22Rv1 (cell line): ENCODE measurements around the gene ERN2.

Source experiments
- H3K27ac ChIP-seq: fragments of 450-650 bp; 2 replicates; pipeline ENCODE4 v1.5.1; 2017
- ZFX ChIP-seq: fragments of 450-650 bp; IDR thresholded peaks from 2 replicates; pipeline ENCODE4 v1.6.1; 2017; ENCODE audit warnings: antibody characterized with exemption, borderline replicate concordance
- TF ChIP-seq, protein P1 (sequence below): fragments of 450-650 bp; IDR thresholded peaks from 2 replicates; pipeline ENCODE4 v1.5.1; 2017; ENCODE audit warnings: mild to moderate bottlenecking

The ERN2 gene

DNA sequence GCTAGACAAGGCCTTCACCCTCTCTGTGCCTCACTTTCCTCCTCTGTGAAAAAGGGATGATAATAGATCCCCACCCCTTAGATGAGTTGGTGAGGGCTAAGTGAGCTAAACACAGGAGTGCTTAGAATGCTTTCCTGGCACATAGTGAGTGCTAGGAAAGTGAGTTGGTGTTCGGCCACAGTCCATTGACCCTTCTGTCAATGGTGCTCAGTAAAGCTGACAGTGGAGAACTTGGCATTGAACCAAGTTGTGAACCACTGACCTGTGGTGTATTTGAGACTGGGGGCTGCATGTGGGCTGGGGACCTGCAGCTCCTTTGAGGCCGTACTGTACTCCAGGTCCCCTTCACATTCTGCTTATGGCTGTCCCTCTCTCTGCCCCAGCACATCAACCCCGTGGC lies 29.5 kb downstream of the ERN2 start:
- TF ChIP-seq ZFX = no peak
- TF ChIP-seq, protein P1, sequence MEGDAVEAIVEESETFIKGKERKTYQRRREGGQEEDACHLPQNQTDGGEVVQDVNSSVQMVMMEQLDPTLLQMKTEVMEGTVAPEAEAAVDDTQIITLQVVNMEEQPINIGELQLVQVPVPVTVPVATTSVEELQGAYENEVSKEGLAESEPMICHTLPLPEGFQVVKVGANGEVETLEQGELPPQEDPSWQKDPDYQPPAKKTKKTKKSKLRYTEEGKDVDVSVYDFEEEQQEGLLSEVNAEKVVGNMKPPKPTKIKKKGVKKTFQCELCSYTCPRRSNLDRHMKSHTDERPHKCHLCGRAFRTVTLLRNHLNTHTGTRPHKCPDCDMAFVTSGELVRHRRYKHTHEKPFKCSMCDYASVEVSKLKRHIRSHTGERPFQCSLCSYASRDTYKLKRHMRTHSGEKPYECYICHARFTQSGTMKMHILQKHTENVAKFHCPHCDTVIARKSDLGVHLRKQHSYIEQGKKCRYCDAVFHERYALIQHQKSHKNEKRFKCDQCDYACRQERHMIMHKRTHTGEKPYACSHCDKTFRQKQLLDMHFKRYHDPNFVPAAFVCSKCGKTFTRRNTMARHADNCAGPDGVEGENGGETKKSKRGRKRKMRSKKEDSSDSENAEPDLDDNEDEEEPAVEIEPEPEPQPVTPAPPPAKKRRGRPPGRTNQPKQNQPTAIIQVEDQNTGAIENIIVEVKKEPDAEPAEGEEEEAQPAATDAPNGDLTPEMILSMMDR = no peak
- no peak overlapping the region for H3K27ac ChIP-seq

DNA sequence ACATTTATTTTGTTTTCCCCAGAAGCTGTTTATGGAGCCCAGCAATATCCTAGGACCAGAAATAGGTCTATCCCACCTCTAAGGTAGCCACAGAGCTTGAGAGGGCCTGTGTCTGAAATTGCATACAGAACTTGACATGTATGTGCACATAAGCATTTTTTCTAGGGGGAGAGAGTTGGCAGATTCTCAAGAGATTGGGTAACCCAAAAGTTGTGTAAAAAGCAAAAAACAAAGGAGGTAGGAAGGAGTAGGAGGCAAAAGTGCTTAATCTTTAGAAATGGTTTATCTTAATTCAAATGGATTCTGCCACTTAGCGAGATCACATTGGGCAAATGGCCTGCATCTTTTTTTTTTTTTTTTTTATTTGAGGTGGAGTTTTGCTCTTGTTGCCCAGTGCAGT lies 30.8 kb downstream of the ERN2 start:
- TF ChIP-seq ZFX = no peak
- TF ChIP-seq, protein P1 = no peak
- H3K27ac ChIP-seq = no peak overlapping the region

DNA sequence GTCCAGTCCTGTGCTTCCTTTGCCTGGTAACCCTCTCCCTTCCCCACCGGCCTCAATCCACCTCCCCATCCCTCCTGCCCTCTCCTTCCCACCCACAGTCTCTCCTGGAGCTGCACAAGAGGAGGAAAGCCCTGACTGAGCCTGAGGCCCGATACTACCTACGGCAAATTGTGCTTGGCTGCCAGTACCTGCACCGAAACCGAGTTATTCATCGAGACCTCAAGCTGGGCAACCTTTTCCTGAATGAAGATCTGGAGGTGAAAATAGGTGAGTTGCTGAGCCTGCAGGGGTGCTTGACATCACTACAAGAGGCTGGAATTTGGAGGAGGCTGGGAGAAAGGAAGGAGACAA lies 33.1 kb downstream of the ERN2 start:
- TF ChIP-seq, protein P1 = no peak
- peak overlapping the region; percentile 74 for H3K27ac ChIP-seq

DNA sequence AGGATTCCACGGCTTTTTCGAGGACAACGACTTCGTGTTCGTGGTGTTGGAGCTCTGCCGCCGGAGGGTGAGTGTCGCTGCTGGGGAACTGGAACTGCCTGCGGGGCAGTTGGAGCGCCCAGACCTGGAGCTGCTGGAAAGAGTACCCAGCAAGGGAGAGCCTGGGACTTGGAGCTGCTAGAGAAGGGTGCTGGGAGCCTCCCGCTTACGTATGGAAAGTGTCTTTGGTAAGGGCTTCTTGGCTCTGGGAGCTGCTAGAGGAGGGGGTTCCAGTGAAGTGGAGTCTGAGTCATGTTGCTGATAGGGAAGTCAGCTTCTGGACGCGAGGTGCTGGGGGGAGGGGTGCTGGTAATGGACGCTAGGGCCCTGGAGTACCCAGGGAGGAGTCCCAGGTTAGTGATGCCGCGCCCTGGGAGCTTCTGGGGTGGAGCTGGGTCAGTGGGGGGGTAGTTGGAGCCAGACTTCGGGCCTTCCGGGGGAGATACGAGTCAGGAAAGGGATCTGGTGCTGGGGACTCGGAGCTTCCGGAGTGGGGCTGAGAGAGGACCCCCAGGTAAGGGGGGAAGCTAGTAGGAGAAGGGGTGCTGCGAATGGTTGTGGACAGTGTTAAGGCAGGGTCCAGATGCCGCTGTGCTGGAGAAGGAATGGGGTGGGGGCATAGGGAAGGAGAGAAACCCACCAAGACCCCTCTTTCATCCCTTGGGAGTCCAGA lies 33.6 kb downstream of the ERN2 start:
- no peak for TF ChIP-seq ZFX
- TF ChIP-seq, protein P1 = no peak
- H3K27ac ChIP-seq = peak overlapping the region; percentile 74

DNA sequence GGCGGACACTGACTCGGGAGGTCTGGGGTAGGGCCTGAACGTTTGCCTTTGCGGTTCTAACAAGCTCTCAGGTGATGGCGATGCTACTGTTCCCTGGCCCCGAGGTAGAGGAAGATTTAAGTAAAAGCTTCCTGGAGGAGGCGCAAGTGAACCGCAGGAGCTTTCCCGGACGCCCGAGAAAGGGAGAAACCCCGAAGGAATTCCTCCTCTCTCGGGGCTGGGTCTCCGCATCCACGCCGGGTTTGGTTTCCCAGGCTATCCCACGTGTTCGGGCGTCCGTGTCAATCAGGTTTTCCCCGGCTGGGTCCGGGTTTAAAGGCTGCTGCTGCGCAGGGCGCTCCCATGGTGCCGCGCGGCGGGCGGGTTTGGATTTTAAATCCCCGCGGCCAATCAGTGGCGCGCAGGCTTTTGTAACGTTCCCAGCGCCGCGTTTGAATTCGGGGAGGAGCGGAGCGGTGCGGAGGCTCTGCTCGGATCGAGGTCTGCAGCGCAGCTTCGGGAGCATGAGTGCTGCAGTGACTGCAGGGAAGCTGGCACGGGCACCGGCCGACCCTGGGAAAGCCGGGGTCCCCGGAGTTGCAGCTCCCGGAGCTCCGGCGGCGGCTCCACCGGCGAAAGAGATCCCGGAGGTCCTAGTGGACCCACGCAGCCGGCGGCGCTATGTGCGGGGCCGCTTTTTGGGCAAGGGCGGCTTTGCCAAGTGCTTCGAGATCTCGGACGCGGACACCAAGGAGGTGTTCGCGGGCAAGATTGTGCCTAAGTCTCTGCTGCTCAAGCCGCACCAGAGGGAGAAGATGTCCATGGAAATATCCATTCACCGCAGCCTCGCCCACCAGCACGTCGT lies 34.4 kb downstream of the ERN2 start, which contains the start of gene PLK1:
TSS of gene PLK1 (plus strand) at position 460 of the 844 bp plus-strand sequence. CDS start at position 504, 44 bp downstream.
- peak within 1 kb of the TSS; percentile 74 for H3K27ac ChIP-seq
- TF ChIP-seq ZFX = no peak
- TF ChIP-seq, protein P1 = peak; percentile 49

GRCh38 chr16:23676924-23677480 lies 36.0 kb downstream of the ERN2 start:
- TF ChIP-seq, protein P1 = no peak
- TF ChIP-seq ZFX = no peak
- 0 out of 2 replicates have a peak overlapping the region, but pooled peaks have one; percentile 5 for H3K27ac ChIP-seq
